LNCaP clone FGC (cell line): ENCODE data around the gene SPI1.

Experiments used
- DNase-seq: peaks from one replicate; pipeline ENCODE4 v3.0.0-alpha.2; 2011; ENCODE audit warnings: low read depth
- H3K4me3 ChIP-seq: 2 replicates; pipeline ENCODE4 v1.5.1; 2011; ENCODE audit warnings: mild to moderate bottlenecking, low read depth, low read length, control low read depth
- TF ChIP-seq, protein P1 (sequence below): IDR thresholded peaks from 2 replicates; pipeline ENCODE4 v1.5.1; 2012; ENCODE audit warnings: mild to moderate bottlenecking; ENCODE audit not compliant: control insufficient read depth, insufficient read depth; ENCODE audit errors: extremely low read depth

Gene SPI1

DNA sequence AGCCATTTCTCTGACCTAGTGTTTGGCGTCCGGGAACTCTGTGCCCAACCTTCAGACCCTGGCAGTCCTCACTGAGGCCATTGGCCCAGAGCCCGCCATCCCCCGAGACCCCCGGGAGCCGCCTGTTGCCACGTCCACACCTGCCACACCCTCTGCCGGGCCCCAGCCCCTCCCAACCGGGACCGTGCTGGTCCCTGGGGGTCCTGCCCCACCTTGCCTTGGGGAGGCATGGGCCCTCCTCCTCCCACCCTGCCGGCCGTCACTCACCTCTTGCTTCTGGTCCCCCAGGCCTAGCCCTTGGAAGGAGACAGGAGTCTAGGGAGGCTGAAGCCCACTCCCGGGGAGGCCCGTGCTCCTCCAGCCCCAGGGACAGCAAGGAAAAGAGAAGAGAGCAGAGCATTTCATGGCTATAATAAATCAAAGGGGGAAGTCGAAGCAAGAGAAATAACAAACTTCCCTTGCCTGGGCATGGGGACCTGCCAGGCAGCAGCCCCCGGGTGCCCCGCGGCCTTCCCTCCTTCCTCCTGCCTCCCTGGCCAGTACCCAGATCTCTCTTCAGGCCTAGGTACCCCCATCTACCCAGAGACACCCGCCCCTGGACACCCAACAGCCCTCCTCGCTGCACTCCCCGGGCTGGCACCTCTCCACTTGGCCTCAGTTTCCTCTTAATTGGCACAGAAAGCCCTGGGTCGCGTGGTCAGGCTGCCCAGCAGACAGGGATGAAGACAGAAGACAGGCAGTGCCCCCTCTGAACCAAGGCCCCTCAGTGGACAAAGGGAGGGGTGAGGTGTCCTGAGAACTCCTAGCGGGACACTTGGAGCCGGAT lies 17.1 kb upstream of the SPI1 start:
- no peak for DNase-seq
- TF ChIP-seq, protein P1, sequence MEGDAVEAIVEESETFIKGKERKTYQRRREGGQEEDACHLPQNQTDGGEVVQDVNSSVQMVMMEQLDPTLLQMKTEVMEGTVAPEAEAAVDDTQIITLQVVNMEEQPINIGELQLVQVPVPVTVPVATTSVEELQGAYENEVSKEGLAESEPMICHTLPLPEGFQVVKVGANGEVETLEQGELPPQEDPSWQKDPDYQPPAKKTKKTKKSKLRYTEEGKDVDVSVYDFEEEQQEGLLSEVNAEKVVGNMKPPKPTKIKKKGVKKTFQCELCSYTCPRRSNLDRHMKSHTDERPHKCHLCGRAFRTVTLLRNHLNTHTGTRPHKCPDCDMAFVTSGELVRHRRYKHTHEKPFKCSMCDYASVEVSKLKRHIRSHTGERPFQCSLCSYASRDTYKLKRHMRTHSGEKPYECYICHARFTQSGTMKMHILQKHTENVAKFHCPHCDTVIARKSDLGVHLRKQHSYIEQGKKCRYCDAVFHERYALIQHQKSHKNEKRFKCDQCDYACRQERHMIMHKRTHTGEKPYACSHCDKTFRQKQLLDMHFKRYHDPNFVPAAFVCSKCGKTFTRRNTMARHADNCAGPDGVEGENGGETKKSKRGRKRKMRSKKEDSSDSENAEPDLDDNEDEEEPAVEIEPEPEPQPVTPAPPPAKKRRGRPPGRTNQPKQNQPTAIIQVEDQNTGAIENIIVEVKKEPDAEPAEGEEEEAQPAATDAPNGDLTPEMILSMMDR: no peak
- no peak overlapping the region for H3K4me3 ChIP-seq

DNA sequence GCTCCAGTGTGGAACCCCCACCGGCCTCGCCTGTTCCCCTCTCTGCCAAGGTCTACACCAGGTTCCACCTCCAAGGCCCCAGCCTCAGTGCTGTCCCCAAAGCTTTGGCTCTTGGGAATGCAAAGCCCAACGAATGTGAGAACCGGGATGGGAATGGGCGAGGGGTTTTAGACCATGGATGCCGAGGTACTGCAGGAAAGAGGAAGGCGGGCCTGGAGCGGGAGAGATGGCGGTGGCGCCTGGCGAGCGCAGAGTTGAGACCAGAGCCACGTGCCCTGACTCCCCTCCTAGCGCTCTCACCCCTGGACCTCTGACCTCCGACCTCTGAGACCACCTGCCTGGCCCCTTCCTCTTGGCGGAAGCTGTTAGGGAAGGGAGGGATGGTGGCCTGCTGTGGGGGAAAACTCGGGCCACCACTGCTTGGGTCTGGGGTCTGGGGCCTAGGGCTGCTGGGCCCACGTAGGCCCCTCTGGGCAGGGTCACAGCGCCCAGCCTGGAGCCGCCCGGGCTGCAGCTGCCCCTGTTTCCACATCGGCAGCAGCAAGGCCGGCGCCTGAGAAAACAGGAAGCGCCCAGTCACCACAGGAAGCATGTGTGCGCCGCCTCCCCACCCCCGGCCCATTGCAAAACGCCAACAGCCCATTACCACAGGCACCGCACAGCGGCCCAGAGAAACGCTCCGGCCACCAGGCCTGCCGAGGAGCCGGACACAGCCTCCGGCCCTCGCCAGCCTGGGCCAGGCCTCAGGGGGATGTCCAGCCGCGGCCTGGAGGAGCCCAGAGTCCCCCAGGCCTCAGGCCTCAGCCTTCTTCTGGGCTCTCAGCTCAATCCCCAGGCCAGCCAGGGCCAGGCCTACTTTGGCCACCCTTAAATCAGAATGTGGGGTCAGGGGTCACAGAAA lies 16.2 kb upstream of the SPI1 start:
- DNase-seq: no peak
- H3K4me3 ChIP-seq: no peak overlapping the region
- TF ChIP-seq, protein P1: no peak

DNA sequence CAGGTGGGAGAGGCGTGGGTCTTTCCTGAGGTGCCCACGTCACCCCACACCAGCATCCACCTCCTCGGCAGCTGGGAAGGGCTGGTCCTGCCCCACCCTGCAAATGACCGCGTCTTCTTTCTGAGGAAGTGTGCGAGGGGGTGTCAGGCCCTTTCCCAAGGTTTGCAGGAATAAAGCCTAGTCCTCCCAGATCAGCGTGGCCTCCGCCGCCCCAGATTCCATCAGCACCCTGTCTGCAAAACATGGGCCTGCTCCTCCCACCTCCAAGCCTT lies 15.6 kb upstream of the SPI1 start:
- H3K4me3 ChIP-seq: no peak overlapping the region
- no peak for DNase-seq
- TF ChIP-seq, protein P1: no peak

DNA sequence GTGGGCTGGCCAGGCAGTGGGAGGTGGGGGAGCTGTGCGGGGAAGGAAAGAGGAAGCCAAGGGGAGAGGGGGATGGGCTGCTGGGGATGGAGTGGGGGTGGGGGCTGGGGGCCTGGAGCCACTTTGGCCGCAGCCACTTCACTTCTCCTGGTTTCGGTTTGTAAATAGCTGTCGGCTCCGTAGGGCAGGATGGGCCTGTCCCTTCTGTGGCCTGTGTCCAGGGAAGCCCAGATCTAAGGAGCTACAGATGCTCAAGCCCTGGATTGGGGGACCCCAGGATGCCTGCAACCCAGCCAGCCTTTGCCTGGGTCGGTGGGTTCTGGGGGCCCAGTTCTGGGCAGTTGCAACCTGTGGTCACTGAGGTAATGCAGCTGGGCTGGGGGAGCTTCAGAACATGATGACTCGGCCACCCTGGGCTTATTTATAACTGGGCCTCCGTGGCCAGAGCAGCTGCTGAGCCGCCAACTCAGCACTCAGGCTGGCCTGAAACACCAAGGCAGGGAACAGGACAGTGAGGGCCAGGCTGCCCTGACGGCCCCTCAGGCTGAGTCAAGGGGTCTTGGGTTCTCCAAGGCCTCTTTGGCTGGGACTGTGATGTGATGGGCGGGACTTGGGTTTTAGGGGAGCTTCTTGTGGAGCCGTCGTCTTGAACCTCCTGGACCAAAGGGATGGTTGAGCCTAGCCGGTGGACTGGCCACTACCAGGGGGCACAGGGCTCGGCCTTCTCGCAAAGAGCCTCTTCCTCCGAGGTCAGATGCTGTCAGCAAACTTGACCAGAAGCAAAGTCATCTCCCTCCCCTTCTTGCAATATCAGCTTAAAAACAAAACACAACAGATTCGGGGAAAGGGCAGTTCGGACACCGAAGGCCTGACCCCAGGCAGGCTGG lies 15.1 kb upstream of the SPI1 start:
- H3K4me3 ChIP-seq: no peak overlapping the region
- TF ChIP-seq, protein P1: no peak
- no peak for DNase-seq

DNA sequence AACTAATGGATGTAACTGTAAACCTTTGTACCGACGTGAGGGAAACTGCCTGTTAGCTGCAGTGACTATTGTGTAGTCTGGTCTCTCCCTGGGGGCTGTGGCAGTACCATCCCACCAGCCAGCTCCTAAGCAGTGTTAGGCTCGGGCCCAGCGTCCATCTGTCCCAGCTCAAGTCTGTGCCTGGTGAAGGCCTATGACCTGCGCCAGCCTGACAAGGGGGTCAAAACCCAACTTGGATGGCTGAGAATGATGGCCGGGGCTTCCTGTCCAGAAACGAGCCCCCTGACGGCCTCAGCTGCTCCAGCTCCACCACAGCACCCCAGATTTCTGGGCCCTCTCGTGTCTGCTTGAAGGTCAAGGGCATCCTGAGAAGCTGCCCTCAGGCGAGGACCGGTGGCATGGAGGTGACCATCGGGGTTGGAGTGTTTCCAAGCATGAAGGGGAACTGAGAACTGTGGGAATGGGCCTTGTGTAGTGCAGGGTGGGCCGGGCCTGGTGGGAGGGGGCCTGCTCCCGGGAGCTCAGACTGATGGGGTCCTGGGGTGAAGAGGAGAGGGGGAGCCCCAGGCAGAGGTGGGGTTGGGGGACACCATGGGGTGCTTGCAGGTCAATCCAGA lies 14.3 kb upstream of the SPI1 start:
- no peak overlapping the region for H3K4me3 ChIP-seq
- TF ChIP-seq, protein P1: no peak
- DNase-seq: no peak

DNA sequence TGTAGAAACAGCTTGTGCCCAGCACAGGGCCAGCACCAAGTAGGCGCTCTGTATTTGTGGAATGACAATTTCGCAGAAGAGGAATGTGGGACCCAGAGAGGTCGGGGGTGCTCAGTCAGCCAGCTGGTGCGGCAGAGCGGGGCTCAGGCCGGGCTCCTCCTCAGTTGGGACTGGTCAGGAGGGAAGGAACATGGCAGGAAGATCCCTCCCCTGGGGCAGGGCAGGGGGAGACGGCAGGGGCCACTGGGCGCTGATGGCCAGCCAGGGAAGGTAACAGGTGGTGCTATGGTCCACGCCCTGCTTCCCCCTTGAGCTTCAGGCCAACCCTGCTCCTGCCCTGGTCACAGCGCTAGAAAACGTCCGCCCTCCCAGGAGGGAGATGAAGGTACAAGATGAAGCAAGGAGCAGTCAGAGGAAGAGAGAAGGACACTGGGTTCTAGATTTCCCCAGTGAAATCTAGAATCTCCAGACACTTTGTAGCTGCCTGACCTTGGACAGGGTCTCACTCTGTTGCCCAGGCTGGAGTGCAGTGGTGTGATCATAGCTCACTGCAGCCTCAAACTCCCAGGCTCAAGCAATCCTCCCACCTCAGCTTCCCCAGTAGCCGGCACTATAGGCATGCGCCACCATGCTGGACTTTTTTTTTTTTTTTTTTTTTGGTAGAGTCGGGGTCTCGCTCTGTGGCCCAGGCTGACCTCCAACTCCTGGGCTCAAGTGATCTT lies 13.5 kb upstream of the SPI1 start:
- no peak overlapping the region for H3K4me3 ChIP-seq
- TF ChIP-seq, protein P1: no peak
- DNase-seq: no peak
